CD1c-positive myeloid dendritic cell (primary cell): ENCODE data around the gene OR12D3.
"Not testable (repeated sequence)": the region's sequence is repeated elsewhere in the genome, so short reads cannot be mapped to it uniquely, and the experiment has no call there.

Experiments used
- DNase-seq: peaks from one replicate; pipeline ENCODE4 v3.0.0-alpha.2; 2016; ENCODE audit errors: extremely low spot score

OR12D3 gene

GRCh38 chr6:29375191-29375590 is at the start of gene OR12D3:
OR12D3 (minus strand) TSS chr6:29375291; CDS start chr6:29375287, 4 bp downstream.
- no peak for DNase-seq

GRCh38 chr6:29424575-29424974 is 49.5 kb upstream of the OR12D3 start:
- DNase-seq, result no peak

- no peak for DNase-seq
These were observed 49.1 kb upstream of the OR12D3 start for GRCh38 chr6:29424168-29424567.

DNA sequence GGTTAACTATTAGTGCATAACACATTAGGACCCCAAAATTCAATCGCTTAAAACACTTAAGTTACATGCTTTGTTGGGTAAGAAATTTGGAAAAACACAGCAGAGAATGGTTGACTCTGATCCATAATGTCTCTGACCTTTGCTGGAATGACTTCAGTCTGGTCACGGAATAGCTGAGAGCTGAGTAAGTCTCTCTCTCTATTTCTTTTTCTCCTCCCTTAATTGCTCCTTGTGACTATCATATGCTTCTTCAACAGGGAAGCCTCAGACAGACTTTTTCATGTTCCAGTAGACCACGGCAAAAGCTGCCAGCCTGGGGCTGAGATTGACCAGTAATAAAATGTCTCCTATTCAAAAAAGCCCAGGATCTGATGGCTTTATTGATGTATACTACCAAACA is 44.4 kb upstream of the OR12D3 start:
- no peak for DNase-seq

DNA sequence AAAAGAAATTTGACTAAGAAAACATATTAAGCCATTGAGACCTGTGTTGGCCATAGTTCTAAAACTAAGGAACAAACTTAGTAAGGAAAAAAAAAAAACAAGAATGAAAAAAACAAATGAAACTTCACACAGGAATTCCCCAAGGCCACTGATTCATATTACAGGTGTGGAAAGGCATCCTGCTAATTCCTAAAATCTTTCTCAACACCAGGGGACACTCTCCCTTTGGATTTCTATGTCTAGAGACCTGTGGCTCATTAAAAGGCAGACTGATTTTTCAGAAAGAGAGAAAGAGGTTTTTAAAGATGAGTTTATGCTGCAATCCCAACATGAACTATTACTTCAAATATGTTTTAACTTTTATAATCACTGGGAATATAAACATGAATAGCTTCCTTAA is 39.5 kb upstream of the OR12D3 start, which contains the start of gene OR12D1:
Gene OR12D1, plus strand, starts transcription at position 341 of the 400 bp plus-strand sequence.
- DNase-seq, result no peak

- no peak for DNase-seq
These were observed 28.7 kb upstream of the OR12D3 start for GRCh38 chr6:29403801-29404200.

DNA sequence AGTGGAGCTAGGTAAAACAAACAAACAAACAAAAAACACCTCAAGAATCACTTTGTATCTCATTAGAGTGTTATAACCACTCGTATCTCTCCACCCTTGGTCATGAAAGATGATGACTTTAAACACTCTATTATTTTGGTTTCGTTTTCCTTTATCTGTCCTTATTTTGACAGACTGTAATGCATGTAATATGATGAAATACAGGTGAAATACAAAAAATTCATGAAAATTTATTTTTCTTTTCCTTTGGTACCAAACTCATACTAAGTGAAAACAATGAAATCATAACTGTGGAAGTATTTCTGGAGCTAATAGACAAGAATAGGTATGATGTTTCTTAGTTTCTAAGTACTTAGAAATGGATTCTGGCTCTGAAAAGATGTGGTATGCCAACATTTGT is 24.4 kb upstream of the OR12D3 start:
- no peak for DNase-seq

GRCh38 chr6:29395331-29395730 is 20.2 kb upstream of the OR12D3 start, which contains the start of gene OR12D2:
OR12D2 (plus strand) TSS chr6:29395631; CDS start chr6:29396700, 1,069 bp downstream.
- DNase-seq, result no peak

DNA sequence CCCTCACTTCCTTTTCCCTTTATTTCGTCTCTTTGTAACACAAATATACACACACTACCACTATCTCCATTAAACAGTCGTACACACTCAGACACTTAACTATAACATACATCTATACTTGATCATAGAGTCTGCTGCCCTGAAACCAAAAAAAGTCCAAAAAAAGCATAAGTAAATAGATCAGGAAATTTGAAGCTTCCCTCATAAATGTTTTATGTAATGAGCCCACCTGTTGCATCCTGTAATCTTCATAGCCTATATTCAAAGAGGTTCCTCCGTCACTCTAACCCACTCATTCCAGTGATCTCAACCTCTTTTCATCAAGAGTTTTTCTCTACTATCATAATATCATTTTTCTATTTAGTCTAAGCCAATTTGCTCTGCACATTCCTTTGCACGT is 13.4 kb upstream of the OR12D3 start:
- DNase-seq, result no peak

DNA sequence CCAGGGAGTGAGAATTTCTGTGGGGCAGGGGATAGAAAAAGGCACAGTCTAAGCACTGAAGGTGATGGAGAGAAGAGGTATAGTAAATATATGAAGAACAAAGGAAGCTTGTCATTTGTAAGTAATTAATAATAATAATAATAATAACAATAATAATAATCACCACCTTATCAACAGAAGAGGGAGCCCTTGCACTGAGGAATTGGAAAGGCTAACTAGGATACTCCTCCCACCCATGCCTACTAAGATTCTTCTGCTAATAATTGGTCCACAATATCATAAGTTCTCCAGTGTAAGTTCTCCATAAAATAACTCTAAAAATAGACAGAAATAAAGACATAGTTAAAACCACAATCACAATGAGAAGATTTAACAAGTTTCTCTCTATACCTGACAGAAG is 912 bp upstream of the OR12D3 start:
- DNase-seq, result no peak

DNA sequence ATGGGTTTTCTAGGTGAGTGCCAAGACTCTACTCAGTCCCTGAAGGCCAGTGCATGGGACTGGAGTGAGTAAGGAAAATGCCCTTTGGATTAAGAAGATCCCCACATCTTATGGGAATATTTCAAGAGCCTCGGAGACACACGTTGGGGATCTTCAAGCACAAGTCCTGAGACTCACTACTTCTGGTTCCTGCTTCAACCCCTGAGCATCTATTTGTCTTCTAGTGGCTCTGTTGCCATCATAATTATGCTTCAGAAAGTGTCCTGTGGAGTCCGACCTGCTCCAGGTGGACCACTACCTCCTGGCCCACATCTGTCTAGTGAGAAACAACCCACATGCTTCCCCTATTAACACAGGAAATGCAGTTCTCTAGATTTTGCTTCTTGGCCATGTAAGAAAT is 6.3 kb downstream of the OR12D3 start, which contains the start of gene OR5V1:
Gene OR5V1, minus strand, starts transcription at position 101 of the 400 bp plus-strand sequence. CDS start 12,670 bp downstream, outside the sequence.
- DNase-seq, result no peak

GRCh38 chr6:29355603-29356002 is 19.5 kb downstream of the OR12D3 start:
- DNase-seq, result no peak

GRCh38 chr6:29354980-29355379 is 20.1 kb downstream of the OR12D3 start:
- no peak for DNase-seq

GRCh38 chr6:29349348-29349747 is 25.7 kb downstream of the OR12D3 start:
- not testable (repeated sequence) for DNase-seq

DNA sequence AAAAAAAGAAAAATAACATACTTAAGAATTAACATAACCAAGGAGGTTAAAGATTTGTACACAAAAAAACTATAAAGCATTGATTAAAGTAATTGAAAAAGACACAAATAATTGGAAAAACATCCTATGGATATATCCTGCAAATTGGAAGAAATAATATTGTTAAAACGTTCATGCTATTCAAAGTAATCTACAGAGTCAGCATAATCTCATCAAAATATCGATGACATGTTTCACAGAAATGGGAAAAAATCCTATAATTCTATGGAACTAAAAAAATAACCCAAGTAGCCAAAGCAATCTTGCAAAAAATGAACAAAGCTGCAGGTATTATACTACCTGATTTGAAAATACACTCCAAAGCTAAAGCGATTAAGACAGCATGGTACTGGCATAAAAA is 29.7 kb downstream of the OR12D3 start:
- no peak for DNase-seq

- DNase-seq, result no peak
These were observed 38.8 kb downstream of the OR12D3 start for GRCh38 chr6:29336269-29336668.

DNA sequence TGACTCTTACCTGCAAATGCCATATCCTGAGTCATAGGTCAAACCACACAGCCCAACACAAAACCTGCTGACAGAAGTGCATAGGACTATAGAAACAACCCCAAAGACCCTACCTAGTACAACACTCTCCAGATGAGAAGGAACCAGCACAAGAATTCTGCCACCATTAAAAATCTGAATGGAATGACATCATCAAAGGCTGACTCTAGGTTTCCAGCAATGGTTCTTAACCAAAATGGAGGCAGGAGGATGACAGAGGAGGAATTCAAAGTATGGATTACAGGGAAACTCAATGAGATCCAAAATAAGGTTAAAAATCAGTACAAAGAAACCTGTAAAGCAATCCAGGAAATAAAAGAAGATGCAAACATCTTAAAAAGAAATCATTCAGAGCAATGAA is 42.4 kb downstream of the OR12D3 start:
- no peak for DNase-seq

DNA sequence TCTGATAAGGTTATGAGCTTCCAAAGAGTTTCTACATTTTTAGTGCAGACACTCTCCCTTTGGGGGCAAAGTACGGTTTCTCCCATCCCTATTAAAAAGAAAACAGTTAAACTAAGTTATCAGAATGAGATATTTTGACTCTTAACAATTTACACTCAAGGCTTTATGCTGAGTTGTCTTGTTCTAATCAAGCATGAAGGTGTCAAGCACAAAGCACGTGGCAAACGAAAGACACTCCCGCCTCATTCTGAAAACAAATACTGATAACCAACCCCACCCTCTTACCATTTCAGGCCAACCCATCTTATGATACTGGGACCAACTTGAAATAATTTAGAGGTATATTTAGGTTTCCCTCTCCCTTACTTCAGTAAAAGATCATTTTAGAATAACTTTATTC is 49.3 kb downstream of the OR12D3 start:
- no peak for DNase-seq
